Lung (tissue), 12 donors: ENCODE measurements around the gene USP28. TPM values are rescaled to one million over a fixed set of nuclear protein-coding genes. Genes with fewer than 3 reads are reported as not detected.
A peak's percentile ranks its signal among the peaks of the same experiment; 100 is the strongest.

ENCODE experiments used
- ATAC-seq: fragments of 200-7000 bp; cut with Tn5 transposase; one replicate; pipeline ENCODE4 v1.9.1; 2020; ENCODE audit warnings: moderate number of reproducible peaks; ENCODE audit not compliant: insufficient read depth, low FRiP score
- DNase-seq, 3 donors: peaks; one replicate each; pipeline ENCODE4 v3.0.0-alpha.2; 2013 to 2017
- H3K27ac ChIP-seq, 2 donors: one replicate each; pipeline ENCODE4 v1.5.1; 2013; ENCODE audit warnings: mild to moderate bottlenecking in 2 of 2, moderate library complexity in 2 of 2, control low read depth in 1 of 2, inconsistent platforms in 1 of 2, low read depth in 1 of 2, low read length in 1 of 2
- H3K27me3 ChIP-seq, 3 donors: one replicate each; pipeline ENCODE4 v1.5.1; 2013; ENCODE audit warnings: low read length in 2 of 3; ENCODE audit not compliant: control insufficient read depth in 3 of 3, insufficient read depth in 3 of 3
- H3K36me3 ChIP-seq, 4 donors: one replicate each; pipeline ENCODE4 v1.5.1; 2013; ENCODE audit warnings: low read length in 4 of 4, mild to moderate bottlenecking in 1 of 4, moderate library complexity in 1 of 4; ENCODE audit not compliant: control insufficient read depth in 4 of 4, insufficient read depth in 4 of 4
- H3K4me1 ChIP-seq, 5 donors: one replicate each; pipeline ENCODE4 v1.5.1; 2013; ENCODE audit warnings: low read length in 5 of 5, mild to moderate bottlenecking in 2 of 5, moderate library complexity in 1 of 5; ENCODE audit not compliant: control insufficient read depth in 5 of 5, insufficient read depth in 5 of 5
- H3K4me3 ChIP-seq: one replicate; pipeline ENCODE4 v1.5.1; 2013; ENCODE audit warnings: mild to moderate bottlenecking, control low read depth, moderate library complexity
- H3K9ac ChIP-seq, 2 donors: one replicate each; pipeline ENCODE4 v1.5.1; 2013; ENCODE audit warnings: low read length in 2 of 2, control low read depth in 1 of 2; ENCODE audit not compliant: insufficient read depth in 1 of 2
- H3K9me3 ChIP-seq, 4 donors: one replicate each; pipeline ENCODE4 v1.5.1; 2013; ENCODE audit warnings: low read length in 3 of 4, mild to moderate bottlenecking in 1 of 4, moderate library complexity in 1 of 4; ENCODE audit not compliant: control insufficient read depth in 4 of 4, insufficient read depth in 3 of 4
- WGBS, 2 donors: extraction: QIAGEN DNeasy Blood & Tissue Kit; methylation state at CpG; one replicate each; pipeline ENCODE4 v1.1.7; 2013; 5-methylcytosine and 5-hydroxymethylcytosine counted together
- polyA plus RNA-seq, 2 donors: library from polyadenylated mRNA; stranded (reverse); fragments of 200-250 nt; gene quantifications; one replicate each; pipeline ENCODE4 v1.2.1, GENCODE V29; 2013
- total RNA-seq, 2 donors: library from RNA; depleted of rRNA in 1 of 2; stranded (reverse); fragments of >200 nt in 1 of 2; gene quantifications; one replicate each; pipeline ENCODE4 v1.2.1, GENCODE V29; 2014 to 2021
- TF ChIP-seq, protein P1 (sequence below): IDR thresholded peaks from 2 replicates; pipeline ENCODE4 v1.5.1; 2012; ENCODE audit warnings: mild to moderate bottlenecking; ENCODE audit errors: control extremely low read depth, extremely low read depth
- donor health status: control.
- donor health status: control.
- donor health status: Bipolar disorder and iron deficiency.
- donor health status: healthy.
- donor health status: DM: yes; HTN: yes; CAD: no.

USP28 gene
- total and polyA plus RNA-seq, 4 donors = 3.5 to 45.3 (median 14.2) TPM

DNA sequence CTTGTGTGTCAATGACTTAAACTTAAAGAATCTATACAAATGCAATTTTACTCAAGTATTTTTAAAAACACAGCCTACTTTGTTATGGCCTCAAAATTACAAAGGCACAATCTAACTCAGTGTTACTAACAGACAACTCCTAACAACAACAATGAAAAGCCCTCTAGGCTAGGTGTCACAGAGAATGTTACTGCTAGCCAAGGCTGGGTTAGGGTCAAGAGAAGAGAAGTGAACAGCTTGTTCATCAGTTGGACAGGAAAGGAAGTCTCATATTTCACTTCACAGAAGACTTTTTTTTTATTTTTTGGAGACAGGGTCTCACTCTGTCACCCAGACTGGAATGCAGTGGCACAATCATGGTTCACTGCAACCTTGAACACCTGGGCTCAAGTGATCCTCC, 69.7 kb downstream of the USP28 start:
- ATAC-seq (no peak), DNase-seq (no peak)
- Histone ChIP-seq H3K36me3 (peaks cover 19 to 53% (median 24%) of the 10 kb centered on the region in 4 donors), H3K27ac (no peak overlapping the region), H3K27me3 (no peaks in the 10 kb centered on the region), H3K9ac (no peak overlapping the region), H3K9me3 (no peaks in the 10 kb centered on the region), H3K4me1 (no peaks in the 10 kb centered on the region), H3K4me3 (no peak overlapping the region)
- TF ChIP-seq, protein P1, sequence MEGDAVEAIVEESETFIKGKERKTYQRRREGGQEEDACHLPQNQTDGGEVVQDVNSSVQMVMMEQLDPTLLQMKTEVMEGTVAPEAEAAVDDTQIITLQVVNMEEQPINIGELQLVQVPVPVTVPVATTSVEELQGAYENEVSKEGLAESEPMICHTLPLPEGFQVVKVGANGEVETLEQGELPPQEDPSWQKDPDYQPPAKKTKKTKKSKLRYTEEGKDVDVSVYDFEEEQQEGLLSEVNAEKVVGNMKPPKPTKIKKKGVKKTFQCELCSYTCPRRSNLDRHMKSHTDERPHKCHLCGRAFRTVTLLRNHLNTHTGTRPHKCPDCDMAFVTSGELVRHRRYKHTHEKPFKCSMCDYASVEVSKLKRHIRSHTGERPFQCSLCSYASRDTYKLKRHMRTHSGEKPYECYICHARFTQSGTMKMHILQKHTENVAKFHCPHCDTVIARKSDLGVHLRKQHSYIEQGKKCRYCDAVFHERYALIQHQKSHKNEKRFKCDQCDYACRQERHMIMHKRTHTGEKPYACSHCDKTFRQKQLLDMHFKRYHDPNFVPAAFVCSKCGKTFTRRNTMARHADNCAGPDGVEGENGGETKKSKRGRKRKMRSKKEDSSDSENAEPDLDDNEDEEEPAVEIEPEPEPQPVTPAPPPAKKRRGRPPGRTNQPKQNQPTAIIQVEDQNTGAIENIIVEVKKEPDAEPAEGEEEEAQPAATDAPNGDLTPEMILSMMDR = no peak

DNA sequence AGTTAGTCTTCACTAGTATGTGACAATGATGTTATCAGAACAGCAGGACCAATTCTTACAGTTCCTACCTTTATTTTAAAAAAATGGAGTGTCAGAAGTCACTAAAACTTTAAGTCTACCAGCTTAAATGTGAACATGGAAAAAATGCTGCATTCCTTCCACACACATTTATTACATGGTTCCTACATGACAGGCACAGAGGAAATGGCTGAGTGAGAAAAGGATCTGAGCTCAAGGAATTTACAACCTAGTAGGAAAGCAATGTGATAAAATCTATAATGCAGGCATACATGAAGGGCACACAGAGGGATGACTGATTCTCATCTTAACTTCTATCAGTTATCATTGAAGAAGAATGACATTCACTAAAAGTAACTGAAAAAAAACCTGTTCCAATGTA, 72.8 kb downstream of the USP28 start:
- Histone ChIP-seq H3K36me3 (peaks cover 15 to 54% (median 21%) of the 10 kb centered on the region in 4 donors), H3K27ac (no peak overlapping the region), H3K4me3 (no peak overlapping the region), H3K27me3 (no peaks in the 10 kb centered on the region), H3K4me1 (no peaks in the 10 kb centered on the region), H3K9me3 (no peaks in the 10 kb centered on the region), H3K9ac (no peak overlapping the region)
- ATAC-seq (no peak), DNase-seq (no peak)
- TF ChIP-seq, protein P1 = no peak

DNA sequence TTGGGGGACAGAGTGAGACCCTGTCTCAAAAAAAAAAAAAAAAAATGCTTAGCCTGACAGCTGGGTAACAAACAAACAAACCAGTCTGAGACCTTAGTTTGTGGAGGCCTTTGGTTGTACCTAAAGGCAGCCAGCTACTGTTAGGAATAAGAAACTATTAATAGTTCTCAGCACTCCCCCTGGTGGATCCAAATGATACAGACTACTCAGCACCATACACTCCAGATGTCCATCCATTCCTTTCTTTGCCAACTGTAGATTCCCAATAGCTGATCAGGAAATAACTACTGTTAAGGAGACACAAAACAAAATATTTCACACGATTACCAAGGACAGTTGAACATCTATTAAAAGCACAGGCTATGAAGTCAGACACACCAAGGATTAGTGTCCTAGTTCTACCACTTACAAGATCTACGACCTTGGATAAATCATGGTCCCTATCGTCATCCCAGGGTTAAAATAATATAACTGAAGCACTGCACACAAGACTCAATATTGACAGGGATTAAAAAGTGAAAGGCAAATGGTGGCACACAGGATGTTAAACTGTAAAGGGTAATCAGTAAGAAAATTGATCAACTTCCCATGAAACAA, 78.6 kb downstream of the USP28 start:
- TF ChIP-seq, protein P1 = peak; percentile 23
- ATAC-seq = no peak

More for the DNA sequence above, 78.6 kb downstream of the USP28 start:
- peak in 2 of 3 donors; percentile 43 to 54 for DNase-seq
- peaks cover 3 to 34% (median 8%) of the 10 kb centered on the region in 4 donors for H3K36me3 ChIP-seq
- H3K9me3 ChIP-seq = no peaks in the 10 kb centered on the region
- H3K27ac ChIP-seq = no peak overlapping the region
- no peak overlapping the region for H3K4me3 ChIP-seq
- WGBS, 2 donors = 75 to 76% methylated on average over 3 of the region's 3 CpGs
- no peak overlapping the region for H3K9ac ChIP-seq
- H3K27me3 ChIP-seq = no peaks in the 10 kb centered on the region
- H3K4me1 ChIP-seq = no peaks in the 10 kb centered on the region
